HepG2 (cell line): ENCODE results near the gene NFATC3. TPM values are rescaled to one million over a fixed set of nuclear protein-coding genes. Genes with fewer than 3 reads are reported as not detected.

ENCODE experiments used
- ATAD3A ChIP-seq: sonication (generic); formaldehyde crosslinking; IDR thresholded peaks from 2 replicates; pipeline ENCODE4 v1.4.0; 2020; ENCODE audit warnings: missing genetic modification reagents
- CC2D1A ChIP-seq: sonication (generic); formaldehyde crosslinking; IDR thresholded peaks from 2 replicates; pipeline ENCODE4 v1.8.1; 2023; ENCODE audit warnings: mild to moderate bottlenecking, missing genetic modification reagents
- CHCHD3 ChIP-seq: sonication (generic); formaldehyde crosslinking; IDR thresholded peaks from 2 replicates; pipeline ENCODE4 v1.8.0; 2022; ENCODE audit warnings: mild to moderate bottlenecking, missing genetic modification reagents, moderate library complexity
- GABPA ChIP-seq, 2 experiments: IDR thresholded peaks; 2 replicates each; pipeline ENCODE4 v1.6.1; 2011 to 2016; ENCODE audit warnings: low read depth in 2 of 2, low read length in 1 of 2, missing biosample characterization in 1 of 2, missing genetic modification characterization in 1 of 2
- GABPB1 ChIP-seq: IDR thresholded peaks from 2 replicates; pipeline ENCODE4 v1.6.1; 2016; ENCODE audit warnings: mild to moderate bottlenecking, missing genetic modification reagents, moderate library complexity, missing compliant biosample characterization
- IRF2 ChIP-seq: IDR thresholded peaks from 2 replicates; pipeline ENCODE4 v1.6.1; 2018; ENCODE audit warnings: missing genetic modification reagents, missing compliant biosample characterization
- NFATC3 ChIP-seq: sonication (generic); formaldehyde crosslinking; IDR thresholded peaks from 2 replicates; pipeline ENCODE4 v1.5.1; 2020; ENCODE audit warnings: mild to moderate bottlenecking, missing genetic modification reagents
- THAP11 ChIP-seq: IDR thresholded peaks from 2 replicates; pipeline ENCODE4 v1.6.1; 2016; ENCODE audit warnings: missing biosample characterization, missing genetic modification reagents
- ZC3H4 ChIP-seq: sonication (generic); formaldehyde crosslinking; IDR thresholded peaks from 2 replicates; pipeline ENCODE4 v1.4.0; 2020; ENCODE audit warnings: missing genetic modification reagents, borderline replicate concordance
- ZNF230 ChIP-seq: sonication (generic); formaldehyde crosslinking; IDR thresholded peaks from 2 replicates; pipeline ENCODE4 v1.4.0; 2020; ENCODE audit warnings: mild to moderate bottlenecking, missing genetic modification reagents
- ZNF598 ChIP-seq: sonication (generic); formaldehyde crosslinking; IDR thresholded peaks from 2 replicates; pipeline ENCODE4 v1.5.1; 2020; ENCODE audit warnings: mild to moderate bottlenecking, missing genetic modification reagents, borderline replicate concordance
- ZNF644 ChIP-seq: IDR thresholded peaks from 2 replicates; pipeline ENCODE4 v1.6.1; 2016; ENCODE audit warnings: low read depth
- ZNF766 ChIP-seq: sonication (generic); formaldehyde crosslinking; IDR thresholded peaks from 2 replicates; pipeline ENCODE4 v1.5.0; 2020; ENCODE audit warnings: missing genetic modification reagents, borderline replicate concordance
- ZNF781 ChIP-seq: sonication (generic); formaldehyde crosslinking; IDR thresholded peaks from 2 replicates; pipeline ENCODE4 v1.5.1; 2020; ENCODE audit warnings: borderline replicate concordance, mild to moderate bottlenecking, missing genetic modification reagents; ENCODE audit errors: not compliant biosample characterization
- polyA plus RNA-seq, 8 experiments: library from polyadenylated mRNA; depleted of rRNA in 3 of 8; stranded (reverse) in 7 of 8; unstranded in 1 of 8; fragments of >200 nt; fragmentation: Illumina TruSeq in 4 of 8; extraction: Trizol in 4 of 8; gene quantifications; 2 replicates each; pipeline versions ENCODE4 v1.2.1 to v1.2.3, GENCODE V29; 2011 to 2016; ENCODE audit warnings: low read depth in 4 of 8, missing spikeins in 1 of 8, mixed read lengths in 1 of 8; ENCODE audit not compliant: insufficient read depth in 1 of 8
- total RNA-seq, 5 experiments: library from RNA; depleted of rRNA; stranded (reverse); fragments of >200 nt; fragmentation: Illumina TruSeq; extraction: Trizol; gene quantifications; 2 replicates each; pipeline ENCODE4 v1.2.3, GENCODE V29; 2016; ENCODE audit warnings: low read depth in 1 of 5
- TF ChIP-seq, protein P1 (sequence below): sonication (generic); formaldehyde crosslinking; IDR thresholded peaks from 2 replicates; pipeline ENCODE4 v1.5.1; 2020; ENCODE audit warnings: mild to moderate bottlenecking, missing genetic modification reagents, moderate library complexity
- TF ChIP-seq, protein P2 (sequence below): sonication (generic); formaldehyde crosslinking; IDR thresholded peaks from 2 replicates; pipeline ENCODE4 v1.5.1; 2020; ENCODE audit warnings: missing genetic modification reagents, mild to moderate bottlenecking, borderline replicate concordance
- TF ChIP-seq, protein P3 (sequence below): sonication (generic); formaldehyde crosslinking; IDR thresholded peaks from 2 replicates; pipeline ENCODE4 v1.8.0; 2022; ENCODE audit warnings: missing genetic modification reagents, mild to moderate bottlenecking, inconsistent platforms, borderline replicate concordance
- TF ChIP-seq, protein P4 (sequence below): fragments of 450-650 bp; IDR thresholded peaks from 2 replicates; pipeline ENCODE4 v1.6.1; 2017; ENCODE audit warnings: mild to moderate bottlenecking
- TF ChIP-seq, protein P5 (sequence below): sonication (generic); formaldehyde crosslinking; conservative IDR thresholded peaks from 2 replicates; pipeline ENCODE4 v1.8.0; 2022; ENCODE audit warnings: low read depth, missing genetic modification reagents

NFATC3 gene
- total and polyA plus RNA-seq, 2 of the 13 experiments (the other 11 are each of a cell fraction or from before 2014, with no cell fraction given), result 52.6 to 62.7 TPM

DNA sequence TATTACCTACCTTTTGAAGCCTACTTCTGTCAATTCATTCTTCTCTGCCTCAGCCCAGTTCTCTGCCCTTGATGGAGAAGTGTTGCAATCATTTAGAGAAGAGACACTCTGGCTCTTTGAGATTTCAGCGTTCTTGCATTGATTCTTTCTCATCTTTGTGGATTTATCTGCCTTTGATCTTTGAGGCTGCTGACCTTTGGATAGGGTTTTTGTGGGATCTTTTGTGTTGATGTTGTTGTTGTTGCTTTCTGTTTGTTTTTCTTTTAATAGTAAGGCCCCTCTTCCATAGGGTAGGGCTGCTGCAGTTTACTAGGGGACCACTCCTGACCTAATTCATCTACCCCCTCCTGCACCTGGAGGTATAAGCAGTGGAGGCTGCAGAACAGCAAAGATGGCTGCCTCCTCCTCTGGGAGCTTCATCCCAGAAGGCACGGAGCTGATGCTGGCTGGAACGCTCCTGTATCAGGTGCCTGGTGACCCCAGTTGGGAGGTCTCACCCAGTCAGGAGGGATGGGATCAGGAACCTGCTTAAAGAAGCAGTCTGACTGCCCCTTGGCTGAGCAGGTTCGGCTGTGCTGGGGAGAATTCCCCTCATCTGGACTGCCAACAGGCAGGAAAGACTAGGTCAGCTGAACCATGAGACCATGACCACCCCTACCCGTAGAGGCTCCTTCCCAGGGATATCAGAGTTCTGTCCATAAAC lies 28.0 kb downstream of the NFATC3 start (continued):
- TF ChIP-seq, protein P1, sequence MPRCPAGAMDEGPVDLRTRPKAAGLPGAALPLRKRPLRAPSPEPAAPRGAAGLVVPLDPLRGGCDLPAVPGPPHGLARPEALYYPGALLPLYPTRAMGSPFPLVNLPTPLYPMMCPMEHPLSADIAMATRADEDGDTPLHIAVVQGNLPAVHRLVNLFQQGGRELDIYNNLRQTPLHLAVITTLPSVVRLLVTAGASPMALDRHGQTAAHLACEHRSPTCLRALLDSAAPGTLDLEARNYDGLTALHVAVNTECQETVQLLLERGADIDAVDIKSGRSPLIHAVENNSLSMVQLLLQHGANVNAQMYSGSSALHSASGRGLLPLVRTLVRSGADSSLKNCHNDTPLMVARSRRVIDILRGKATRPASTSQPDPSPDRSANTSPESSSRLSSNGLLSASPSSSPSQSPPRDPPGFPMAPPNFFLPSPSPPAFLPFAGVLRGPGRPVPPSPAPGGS (CRISPR knock-in tag), result no peak
- no peak; the same call in none of the 2 replicates for TF ChIP-seq ZNF598 (CRISPR knock-in tag)
- no peak for TF ChIP-seq ZNF230 (CRISPR knock-in tag)
- TF ChIP-seq ATAD3A (CRISPR knock-in tag), result no peak
- TF ChIP-seq, protein P2, sequence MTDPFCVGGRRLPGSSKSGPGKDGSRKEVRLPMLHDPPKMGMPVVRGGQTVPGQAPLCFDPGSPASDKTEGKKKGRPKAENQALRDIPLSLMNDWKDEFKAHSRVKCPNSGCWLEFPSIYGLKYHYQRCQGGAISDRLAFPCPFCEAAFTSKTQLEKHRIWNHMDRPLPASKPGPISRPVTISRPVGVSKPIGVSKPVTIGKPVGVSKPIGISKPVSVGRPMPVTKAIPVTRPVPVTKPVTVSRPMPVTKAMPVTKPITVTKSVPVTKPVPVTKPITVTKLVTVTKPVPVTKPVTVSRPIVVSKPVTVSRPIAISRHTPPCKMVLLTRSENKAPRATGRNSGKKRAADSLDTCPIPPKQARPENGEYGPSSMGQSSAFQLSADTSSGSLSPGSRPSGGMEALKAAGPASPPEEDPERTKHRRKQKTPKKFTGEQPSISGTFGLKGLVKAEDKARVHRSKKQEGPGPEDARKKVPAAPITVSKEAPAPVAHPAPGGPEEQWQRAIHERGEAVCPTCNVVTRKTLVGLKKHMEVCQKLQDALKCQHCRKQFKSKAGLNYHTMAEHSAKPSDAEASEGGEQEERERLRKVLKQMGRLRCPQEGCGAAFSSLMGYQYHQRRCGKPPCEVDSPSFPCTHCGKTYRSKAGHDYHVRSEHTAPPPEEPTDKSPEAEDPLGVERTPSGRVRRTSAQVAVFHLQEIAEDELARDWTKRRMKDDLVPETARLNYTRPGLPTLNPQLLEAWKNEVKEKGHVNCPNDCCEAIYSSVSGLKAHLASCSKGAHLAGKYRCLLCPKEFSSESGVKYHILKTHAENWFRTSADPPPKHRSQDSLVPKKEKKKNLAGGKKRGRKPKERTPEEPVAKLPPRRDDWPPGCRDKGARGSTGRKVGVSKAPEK, result no peak
- TF ChIP-seq, protein P3, sequence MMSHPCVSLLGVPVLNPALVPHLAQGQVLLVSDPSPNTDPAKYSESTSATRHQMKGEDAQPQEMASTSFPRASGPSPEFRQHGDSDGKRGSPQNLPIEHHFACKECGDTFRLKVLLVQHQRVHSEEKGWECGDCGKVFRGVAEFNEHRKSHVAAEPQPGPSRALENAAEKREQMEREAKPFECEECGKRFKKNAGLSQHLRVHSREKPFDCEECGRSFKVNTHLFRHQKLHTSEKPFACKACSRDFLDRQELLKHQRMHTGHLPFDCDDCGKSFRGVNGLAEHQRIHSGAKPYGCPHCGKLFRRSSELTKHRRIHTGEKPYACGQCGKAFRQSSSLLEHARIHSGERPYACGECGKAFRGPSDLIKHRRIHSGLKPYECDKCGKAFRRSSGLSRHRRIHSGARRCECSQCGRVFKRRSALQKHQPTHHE, result 0 out of 2 replicates have a peak, but pooled peaks have one; percentile 61
- peak; percentile 57 for TF ChIP-seq ZNF781 (CRISPR knock-in tag)
- TF ChIP-seq GABPB1, result no peak; the same call in 1 of the 2 replicates
- TF ChIP-seq THAP11 (CRISPR knock-in tag), result peak; percentile 82
- TF ChIP-seq, protein P4, sequence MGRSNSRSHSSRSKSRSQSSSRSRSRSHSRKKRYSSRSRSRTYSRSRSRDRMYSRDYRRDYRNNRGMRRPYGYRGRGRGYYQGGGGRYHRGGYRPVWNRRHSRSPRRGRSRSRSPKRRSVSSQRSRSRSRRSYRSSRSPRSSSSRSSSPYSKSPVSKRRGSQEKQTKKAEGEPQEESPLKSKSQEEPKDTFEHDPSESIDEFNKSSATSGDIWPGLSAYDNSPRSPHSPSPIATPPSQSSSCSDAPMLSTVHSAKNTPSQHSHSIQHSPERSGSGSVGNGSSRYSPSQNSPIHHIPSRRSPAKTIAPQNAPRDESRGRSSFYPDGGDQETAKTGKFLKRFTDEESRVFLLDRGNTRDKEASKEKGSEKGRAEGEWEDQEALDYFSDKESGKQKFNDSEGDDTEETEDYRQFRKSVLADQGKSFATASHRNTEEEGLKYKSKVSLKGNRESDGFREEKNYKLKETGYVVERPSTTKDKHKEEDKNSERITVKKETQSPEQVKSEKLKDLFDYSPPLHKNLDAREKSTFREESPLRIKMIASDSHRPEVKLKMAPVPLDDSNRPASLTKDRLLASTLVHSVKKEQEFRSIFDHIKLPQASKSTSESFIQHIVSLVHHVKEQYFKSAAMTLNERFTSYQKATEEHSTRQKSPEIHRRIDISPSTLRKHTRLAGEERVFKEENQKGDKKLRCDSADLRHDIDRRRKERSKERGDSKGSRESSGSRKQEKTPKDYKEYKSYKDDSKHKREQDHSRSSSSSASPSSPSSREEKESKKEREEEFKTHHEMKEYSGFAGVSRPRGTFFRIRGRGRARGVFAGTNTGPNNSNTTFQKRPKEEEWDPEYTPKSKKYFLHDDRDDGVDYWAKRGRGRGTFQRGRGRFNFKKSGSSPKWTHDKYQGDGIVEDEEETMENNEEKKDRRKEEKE, result no peak
- no peak for TF ChIP-seq CC2D1A (CRISPR knock-in tag)
- no peak for TF ChIP-seq ZC3H4 (CRISPR knock-in tag)
- no peak for TF ChIP-seq CHCHD3 (CRISPR knock-in tag)
- no peak for TF ChIP-seq GABPA (IDR thresholded peaks at IDR 0.05; ENCODE audit: low read depth, low read length)
- TF ChIP-seq GABPA (CRISPR knock-in tag; IDR thresholded peaks at IDR 0.05; ENCODE audit: low read depth), result no peak
- TF ChIP-seq IRF2 (CRISPR knock-in tag), result 0 out of 2 replicates have a peak, but pooled peaks have one; percentile 76
- no peak for TF ChIP-seq NFATC3 (CRISPR knock-in tag)
- TF ChIP-seq ZNF644 (CRISPR knock-in tag), result peak; percentile 41; the same call in 1 of the 2 replicates
- TF ChIP-seq, protein P5, sequence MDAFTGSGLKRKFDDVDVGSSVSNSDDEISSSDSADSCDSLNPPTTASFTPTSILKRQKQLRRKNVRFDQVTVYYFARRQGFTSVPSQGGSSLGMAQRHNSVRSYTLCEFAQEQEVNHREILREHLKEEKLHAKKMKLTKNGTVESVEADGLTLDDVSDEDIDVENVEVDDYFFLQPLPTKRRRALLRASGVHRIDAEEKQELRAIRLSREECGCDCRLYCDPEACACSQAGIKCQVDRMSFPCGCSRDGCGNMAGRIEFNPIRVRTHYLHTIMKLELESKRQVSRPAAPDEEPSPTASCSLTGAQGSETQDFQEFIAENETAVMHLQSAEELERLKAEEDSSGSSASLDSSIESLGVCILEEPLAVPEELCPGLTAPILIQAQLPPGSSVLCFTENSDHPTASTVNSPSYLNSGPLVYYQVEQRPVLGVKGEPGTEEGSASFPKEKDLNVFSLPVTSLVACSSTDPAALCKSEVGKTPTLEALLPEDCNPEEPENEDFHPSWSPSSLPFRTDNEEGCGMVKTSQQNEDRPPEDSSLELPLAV (CRISPR knock-in tag), result no peak
- no peak for TF ChIP-seq ZNF766
